Adrenal gland (tissue), 12 donors: ENCODE data around the gene TPH2. TPM values are rescaled to one million over a fixed set of nuclear protein-coding genes. Genes with fewer than 3 reads are reported as not detected.

Source experiments
- DNase-seq, 7 donors: peaks; one replicate each; pipeline ENCODE4 v3.0.0-alpha.2; 2019 to 2020
- H3K27ac ChIP-seq, 5 donors: fragments of 200-600 bp; sonication (generic) in 4 of 5; 1 replicate in 3 of 5; 2 replicates in 2 of 5; pipeline versions ENCODE4 v1.5.1 to v1.8.0; 2016 to 2020; ENCODE audit warnings: mild to moderate bottlenecking in 1 of 5
- H3K27me3 ChIP-seq: fragments of 200-600 bp; 2 replicates; pipeline ENCODE4 v1.8.0; 2021
- H3K36me3 ChIP-seq, 2 donors: fragments of 200-600 bp; replicated peaks in 1 of 2; 1 replicate in 1 of 2; 2 replicates in 1 of 2; pipeline versions ENCODE4 v1.5.1 to v1.8.0; 2018 to 2022
- H3K4me1 ChIP-seq, 2 donors: fragments of 200-600 bp; replicated peaks in 1 of 2; 1 replicate in 1 of 2; 2 replicates in 1 of 2; pipeline versions ENCODE4 v1.5.1 to v1.8.0; 2018 to 2021
- H3K4me3 ChIP-seq, 4 donors: fragments of 200-600 bp; sonication (generic) in 3 of 4; one replicate each; pipeline ENCODE4 v1.5.1; 2016 to 2018
- H3K9me3 ChIP-seq, 3 donors: fragments of 200-600 bp; sonication (generic) in 1 of 3; replicated peaks in 1 of 3; 1 replicate in 2 of 3; 2 replicates in 1 of 3; pipeline versions ENCODE4 v1.5.1 to v1.8.0; 2016 to 2021
- POLR2A ChIP-seq, 2 donors: fragments of 450-650 bp; IDR thresholded peaks; one replicate each; pipeline ENCODE4 v1.6.1; 2017; ENCODE audit warnings: antibody characterized with exemption in 2 of 2, mild to moderate bottlenecking in 2 of 2, moderate library complexity in 1 of 2
- WGBS, 4 donors: extraction: QIAGEN DNeasy Blood & Tissue Kit in 2 of 4; methylation state at CpG; one replicate each; pipeline versions ENCODE4 v1.1.5 to v1.1.7; 2013 to 2017; 5-methylcytosine and 5-hydroxymethylcytosine counted together
- intact Hi-C, 2 donors: fragments of 100-400 bp; cut with DNase I; formaldehyde crosslinking; loops; one replicate each; pipeline versions ENCODE4 v1.14.1 to v1.15.0; 2022 to 2023
- polyA plus RNA-seq, 3 donors: library from polyadenylated mRNA; stranded (reverse); fragments of 200-250 nt in 2 of 3; fragments of 350-450 nt in 1 of 3; fragmentation: Illumina TruSeq in 1 of 3; extraction: RNeasy Lipid Tissue Mini Kit (QIAGEN cat#74804) in 1 of 3; gene quantifications; one replicate each; pipeline ENCODE4 v1.2.3, GENCODE V29; 2013 to 2014
- total RNA-seq, 9 donors: library from RNA; depleted of rRNA in 4 of 9; stranded (reverse); fragments of >200 nt in 4 of 9; fragments of 120-200 nt in 1 of 9; fragmentation: NEBNext Ultra II Directional in 1 of 9; extraction: Animal tissue kit (Norgen Biotek cat#: 25700) in 1 of 9; gene quantifications; one replicate each; pipeline versions ENCODE4 v1.1.0 to v1.2.4, GENCODE V29; 2013 to 2023
- TF ChIP-seq, protein P1 (sequence below), 6 experiments: fragments of 450-650 bp in 4 of 6; fragments of 200-600 bp in 2 of 6; sonication (generic) in 1 of 6; IDR thresholded peaks; 1 replicate in 5 of 6; 2 replicates in 1 of 6; pipeline versions ENCODE4 v1.5.1 to v1.8.0; 2016 to 2021; ENCODE audit warnings: antibody characterized with exemption in 6 of 6, mild to moderate bottlenecking in 2 of 6, moderate library complexity in 1 of 6
- donor health status: healthy with polysubstance abuse.
- donor health status: Bipolar disorder and iron deficiency.
- donor health status: DM: yes; HTN: yes; CAD: no.
- donor health status: DM: no; HTN: no; CAD: no.
- donor health status: DM: no; HTN: no; CAD: no.
- donor health status: DM: yes; HTN: yes; CAD: no.

The TPH2 gene
- total and polyA plus RNA-seq, 12 donors: 0.06 TPM; not detected in 11

DNA sequence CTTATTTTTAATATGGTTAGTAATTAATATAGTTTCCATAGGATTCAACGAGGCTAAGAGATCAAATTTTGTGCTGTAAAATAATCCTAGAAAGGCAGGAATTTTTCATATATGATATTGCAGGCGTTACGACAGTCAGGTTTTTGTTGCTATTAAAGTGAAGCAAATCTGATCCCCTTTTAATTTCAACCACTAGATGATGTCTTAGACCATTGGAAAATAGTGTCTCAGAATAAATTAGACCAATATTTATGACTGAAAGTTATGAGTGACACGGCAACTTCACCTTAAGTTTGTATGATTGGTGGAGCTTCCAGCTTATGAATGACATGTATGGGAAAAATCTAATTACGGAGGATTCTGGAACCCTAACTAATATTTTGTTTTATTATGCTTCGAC lies 2.5 kb downstream of the TPH2 start:
- DNase-seq: no peak
- Histone ChIP-seq H3K9me3 (peaks cover 0 to 6% (median 0%) of the 10 kb centered on the region in 3 donors), H3K27me3 (peaks cover 7% of the 10 kb centered on the region), H3K27ac (no peak overlapping the region), H3K4me1 (peaks cover 0 to 5% of the 10 kb centered on the region in 2 donors), H3K36me3 (no peaks in the 10 kb centered on the region), H3K4me3 (no peak overlapping the region)
- intact Hi-C loops: no loop called here
- TF ChIP-seq, protein P1, sequence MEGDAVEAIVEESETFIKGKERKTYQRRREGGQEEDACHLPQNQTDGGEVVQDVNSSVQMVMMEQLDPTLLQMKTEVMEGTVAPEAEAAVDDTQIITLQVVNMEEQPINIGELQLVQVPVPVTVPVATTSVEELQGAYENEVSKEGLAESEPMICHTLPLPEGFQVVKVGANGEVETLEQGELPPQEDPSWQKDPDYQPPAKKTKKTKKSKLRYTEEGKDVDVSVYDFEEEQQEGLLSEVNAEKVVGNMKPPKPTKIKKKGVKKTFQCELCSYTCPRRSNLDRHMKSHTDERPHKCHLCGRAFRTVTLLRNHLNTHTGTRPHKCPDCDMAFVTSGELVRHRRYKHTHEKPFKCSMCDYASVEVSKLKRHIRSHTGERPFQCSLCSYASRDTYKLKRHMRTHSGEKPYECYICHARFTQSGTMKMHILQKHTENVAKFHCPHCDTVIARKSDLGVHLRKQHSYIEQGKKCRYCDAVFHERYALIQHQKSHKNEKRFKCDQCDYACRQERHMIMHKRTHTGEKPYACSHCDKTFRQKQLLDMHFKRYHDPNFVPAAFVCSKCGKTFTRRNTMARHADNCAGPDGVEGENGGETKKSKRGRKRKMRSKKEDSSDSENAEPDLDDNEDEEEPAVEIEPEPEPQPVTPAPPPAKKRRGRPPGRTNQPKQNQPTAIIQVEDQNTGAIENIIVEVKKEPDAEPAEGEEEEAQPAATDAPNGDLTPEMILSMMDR (IDR thresholded peaks at IDR 0.05): no peak
- TF ChIP-seq POLR2A (IDR thresholded peaks at IDR 0.05): no peak
- whole genome bisulfite sequencing, 4 donors: 66 to 79% (median 74%) methylated on average over 6 of the region's 6 CpGs

DNA sequence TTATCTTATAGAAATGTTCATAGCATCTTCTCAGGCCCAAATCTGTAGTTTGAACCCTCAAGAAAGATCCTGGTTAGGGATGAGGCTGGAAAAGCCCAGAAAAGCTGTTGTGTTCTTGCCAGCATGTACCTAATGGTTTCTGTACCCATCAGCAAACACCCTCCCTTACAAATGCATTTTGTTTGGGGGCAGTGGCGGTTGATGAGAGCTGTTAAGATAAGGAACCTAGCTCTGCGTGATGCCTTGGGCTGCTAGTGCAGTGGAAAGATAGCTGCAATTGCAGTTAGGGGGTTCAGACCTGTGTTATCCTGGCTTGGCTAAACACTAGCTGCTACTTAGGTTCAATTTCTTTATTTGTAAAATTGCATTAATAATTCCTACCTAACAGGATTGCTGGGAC lies 3.6 kb downstream of the TPH2 start:
- Histone ChIP-seq H3K4me1 (peaks cover 0 to 5% of the 10 kb centered on the region in 2 donors), H3K36me3 (no peaks in the 10 kb centered on the region), H3K4me3 (no peak overlapping the region), H3K27me3 (peaks cover 7% of the 10 kb centered on the region), H3K9me3 (peaks cover 0 to 6% (median 0%) of the 10 kb centered on the region in 3 donors), H3K27ac (no peak overlapping the region)
- TF ChIP-seq, protein P1 (IDR thresholded peaks at IDR 0.05): no peak
- no peak for TF ChIP-seq POLR2A (IDR thresholded peaks at IDR 0.05)
- intact Hi-C loops: no loop called here
- no peak for DNase-seq
- WGBS, 4 donors: 56 to 70% (median 61%) methylated on average over 2 of the region's 2 CpGs

DNA sequence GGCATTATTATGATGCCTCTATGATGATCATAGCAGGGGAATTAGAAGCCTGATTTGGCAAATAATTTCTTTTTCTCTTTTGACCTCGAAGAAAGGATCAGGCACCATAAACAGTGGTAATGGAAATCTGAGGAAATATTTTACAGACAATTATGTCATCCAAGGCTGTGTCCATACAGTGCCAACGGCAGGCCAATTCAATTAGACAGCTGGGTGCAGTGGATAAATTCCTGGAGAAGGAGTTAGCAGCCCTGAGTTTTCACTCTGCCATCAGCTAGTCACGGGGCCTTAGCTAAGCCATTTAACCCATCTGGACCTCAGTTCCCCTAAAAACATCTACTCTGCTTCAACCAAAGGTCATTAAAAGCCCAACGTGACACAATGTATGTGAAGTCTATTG lies 4.1 kb downstream of the TPH2 start:
- no peak overlapping the region for H3K27ac ChIP-seq
- intact Hi-C loops: no loop called here
- no peak overlapping the region for H3K4me3 ChIP-seq
- peaks cover 0 to 6% (median 0%) of the 10 kb centered on the region in 3 donors for H3K9me3 ChIP-seq
- WGBS, 4 donors: 41 to 59% (median 53%) methylated on average over 4 of the region's 4 CpGs
- no peak for DNase-seq
- no peak for TF ChIP-seq POLR2A (IDR thresholded peaks at IDR 0.05)
- TF ChIP-seq, protein P1 (IDR thresholded peaks at IDR 0.05): no peak
- peaks cover 7% of the 10 kb centered on the region for H3K27me3 ChIP-seq
- no peaks in the 10 kb centered on the region for H3K36me3 ChIP-seq
- peaks cover 0 to 5% of the 10 kb centered on the region in 2 donors for H3K4me1 ChIP-seq

DNA sequence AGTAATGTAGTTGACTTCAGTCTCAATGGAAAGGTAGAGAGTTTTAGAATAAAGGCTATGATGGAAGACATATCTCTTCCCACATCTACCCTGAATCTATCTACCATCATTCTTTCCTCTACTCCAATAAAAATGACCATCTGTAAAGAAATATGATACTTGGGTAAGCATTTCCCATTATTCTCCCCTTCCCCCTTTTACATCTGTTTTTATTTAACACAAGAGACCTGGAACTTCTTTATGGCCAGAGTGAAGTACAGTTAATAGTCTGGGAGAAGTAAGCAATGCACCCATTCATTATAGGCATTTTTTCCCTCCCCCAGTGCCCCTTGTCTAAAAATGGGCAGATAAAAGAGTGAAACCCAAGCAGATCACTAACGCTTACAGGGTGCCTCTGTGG lies 6.5 kb downstream of the TPH2 start:
- Histone ChIP-seq H3K4me3 (no peak overlapping the region), H3K4me1 (no peaks in the 10 kb centered on the region), H3K27me3 (peaks cover 7% of the 10 kb centered on the region), H3K27ac (no peak overlapping the region), H3K9me3 (peaks cover 0 to under 1% (median 0%) of the 10 kb centered on the region in 3 donors), H3K36me3 (no peaks in the 10 kb centered on the region)
- no peak for TF ChIP-seq POLR2A (IDR thresholded peaks at IDR 0.05)
- TF ChIP-seq, protein P1 (IDR thresholded peaks at IDR 0.05): no peak
- WGBS, 4 donors: 31 to 56% (median 50%) methylated on average over 1 of the region's 1 CpG
- no peak for DNase-seq
- intact Hi-C loops: no loop called here
